ENCODE results near the gene PHLDB2. TPM values are rescaled to one million over a fixed set of nuclear protein-coding genes. Genes with fewer than 3 reads are reported as not detected.

Gene PHLDB2
- total RNA-seq, 6 donors from 2014 or later, result 22.4 to 67.1 (median 42.7) TPM

GRCh38 chr3:112018712-112019111 lies 159.6 kb downstream of the PHLDB2 start:
- ATAC-seq (ENCODE audit: low FRiP score in 2 of 2) (no peak), DNase-seq (no peak)
- TF ChIP-seq EP300 (IDR thresholded peaks at IDR 0.05) (no peak), POLR2A (IDR thresholded peaks at IDR 0.05) (no peak), POLR2AphosphoS5 (IDR thresholded peaks at IDR 0.05) (no peak)
- TF ChIP-seq, protein P1, sequence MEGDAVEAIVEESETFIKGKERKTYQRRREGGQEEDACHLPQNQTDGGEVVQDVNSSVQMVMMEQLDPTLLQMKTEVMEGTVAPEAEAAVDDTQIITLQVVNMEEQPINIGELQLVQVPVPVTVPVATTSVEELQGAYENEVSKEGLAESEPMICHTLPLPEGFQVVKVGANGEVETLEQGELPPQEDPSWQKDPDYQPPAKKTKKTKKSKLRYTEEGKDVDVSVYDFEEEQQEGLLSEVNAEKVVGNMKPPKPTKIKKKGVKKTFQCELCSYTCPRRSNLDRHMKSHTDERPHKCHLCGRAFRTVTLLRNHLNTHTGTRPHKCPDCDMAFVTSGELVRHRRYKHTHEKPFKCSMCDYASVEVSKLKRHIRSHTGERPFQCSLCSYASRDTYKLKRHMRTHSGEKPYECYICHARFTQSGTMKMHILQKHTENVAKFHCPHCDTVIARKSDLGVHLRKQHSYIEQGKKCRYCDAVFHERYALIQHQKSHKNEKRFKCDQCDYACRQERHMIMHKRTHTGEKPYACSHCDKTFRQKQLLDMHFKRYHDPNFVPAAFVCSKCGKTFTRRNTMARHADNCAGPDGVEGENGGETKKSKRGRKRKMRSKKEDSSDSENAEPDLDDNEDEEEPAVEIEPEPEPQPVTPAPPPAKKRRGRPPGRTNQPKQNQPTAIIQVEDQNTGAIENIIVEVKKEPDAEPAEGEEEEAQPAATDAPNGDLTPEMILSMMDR (IDR thresholded peaks at IDR 0.05), result no peak
- H3K4me1 ChIP-seq, result peaks cover 0 to 3% (median 0%) of the 10 kb centered on the region in 4 donors
- no peaks in the 10 kb centered on the region for H3K27me3 ChIP-seq
- H3K36me3 ChIP-seq, result no peaks in the 10 kb centered on the region
- no peak overlapping the region for H3K4me3 ChIP-seq
- no peaks in the 10 kb centered on the region for H3K9me3 ChIP-seq
- H3K27ac ChIP-seq, result no peak overlapping the region
- 93 to 98% methylated on average over 4 of the region's 4 CpGs for WGBS, 2 donors

DNA sequence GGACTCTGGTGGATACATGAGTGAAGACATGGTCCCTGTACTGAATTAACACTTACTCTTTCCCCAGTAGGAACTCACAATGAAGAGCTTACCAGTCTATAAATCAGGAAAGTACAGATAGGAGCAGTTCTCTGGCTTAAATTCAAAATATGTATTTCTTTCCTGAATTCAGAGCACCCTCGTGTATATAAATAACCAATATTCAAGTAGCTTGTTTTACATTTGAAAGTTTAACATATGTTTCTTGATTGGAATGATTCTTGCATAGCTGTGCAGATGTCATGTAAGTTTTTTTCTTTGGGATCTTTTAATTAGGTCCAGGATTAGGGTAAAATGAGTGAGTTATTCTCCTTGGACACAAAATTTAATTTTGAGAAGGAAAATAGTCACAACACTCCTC lies 160.7 kb downstream of the PHLDB2 start:
- H3K36me3 ChIP-seq, result no peaks in the 10 kb centered on the region
- no peak for ATAC-seq (ENCODE audit: low FRiP score in 2 of 2)
- no peaks in the 10 kb centered on the region for H3K9me3 ChIP-seq
- TF ChIP-seq EP300 (IDR thresholded peaks at IDR 0.05) (no peak), POLR2A (IDR thresholded peaks at IDR 0.05) (no peak), POLR2AphosphoS5 (IDR thresholded peaks at IDR 0.05) (no peak)
- TF ChIP-seq, protein P1 (IDR thresholded peaks at IDR 0.05), result no peak
- H3K4me1 ChIP-seq, result no peaks in the 10 kb centered on the region
- 71 to 83% methylated on average over 1 of the region's 1 CpG for WGBS, 2 donors
- no peaks in the 10 kb centered on the region for H3K27me3 ChIP-seq
- no peak overlapping the region for H3K4me3 ChIP-seq
- DNase-seq, result no peak
- no peak overlapping the region for H3K27ac ChIP-seq

- 82 to 100% methylated on average over 1 of the region's 1 CpG for WGBS, 2 donors
- no peak for ATAC-seq (ENCODE audit: low FRiP score in 2 of 2)
- Histone ChIP-seq H3K9me3 (no peaks in the 10 kb centered on the region), H3K27me3 (no peaks in the 10 kb centered on the region), H3K36me3 (no peaks in the 10 kb centered on the region), H3K4me3 (no peak overlapping the region), H3K4me1 (no peaks in the 10 kb centered on the region), H3K27ac (no peak overlapping the region)
- TF ChIP-seq, protein P1 (IDR thresholded peaks at IDR 0.05), result no peak
- TF ChIP-seq POLR2A (IDR thresholded peaks at IDR 0.05) (no peak), EP300 (IDR thresholded peaks at IDR 0.05) (no peak), POLR2AphosphoS5 (IDR thresholded peaks at IDR 0.05) (no peak)
- no peak for DNase-seq
Measured at GRCh38 chr3:112020674-112021085, 161.6 kb downstream of the PHLDB2 start.

Other genes starting within 250 kb of the PHLDB2 start
- 10 to 100 TPM in 2 of 6 donors, 1 to 10 TPM in 4; 3.8 to 37.1 (median 7.2) TPM for gene PLCXD2, start 184.6 kb upstream of the PHLDB2 start, total RNA-seq
- gene ABHD10, start 119.8 kb downstream of the PHLDB2 start, total RNA-seq, result 10 to 100 TPM in 4 of 6 donors, 1 to 10 TPM in 2; 3.2 to 26.4 (median 18.1) TPM
- gene TAGLN3, start 139.7 kb downstream of the PHLDB2 start, total RNA-seq, result 1 to 10 TPM in 1 of 6 donors, not detected in 5; 1.5 TPM
- under 1 TPM in 3 of 6 donors, not detected in 3; 0.15 to 0.39 (median 0.29) TPM for gene TMPRSS7, start 175.5 kb downstream of the PHLDB2 start, total RNA-seq
- 10 to 100 TPM; 17.1 to 74.6 (median 28.4) TPM for gene C3orf52, start 227.1 kb downstream of the PHLDB2 start, total RNA-seq

Data from upper lobe of left lung (tissue), 6 donors.